Neutrophil (primary cell): ENCODE results near the gene SSBP3.

Experiments
- H3K27ac ChIP-seq: fragments of 200-600 bp; sonication (generic); 2 replicates; pipeline ENCODE4 v1.5.1; 2016; ENCODE audit warnings: mild to moderate bottlenecking, moderate library complexity
- H3K27me3 ChIP-seq: fragments of 200-600 bp; sonication (generic); 2 replicates; pipeline ENCODE4 v1.6.0; 2016; ENCODE audit warnings: mild to moderate bottlenecking
- H3K36me3 ChIP-seq: fragments of 200-600 bp; sonication (generic); 2 replicates; pipeline ENCODE4 v1.5.1; 2017
- H3K4me1 ChIP-seq, 2 experiments: fragments of 200-600 bp in 1 of 2; sonication (generic) in 1 of 2; 1 replicate in 1 of 2; 2 replicates in 1 of 2; pipeline versions ENCODE4 v1.5.1 to v1.6.1; 2013 to 2016; ENCODE audit warnings: low read depth in 1 of 2, low read length in 1 of 2, mild to moderate bottlenecking in 1 of 2, moderate library complexity in 1 of 2; ENCODE audit not compliant: control insufficient read depth in 1 of 2, insufficient read depth in 1 of 2
- H3K4me3 ChIP-seq, 2 experiments: fragments of 200-600 bp in 1 of 2; sonication (generic) in 1 of 2; 1 replicate in 1 of 2; 2 replicates in 1 of 2; pipeline ENCODE4 v1.5.1; 2013 to 2016; ENCODE audit warnings: low read depth in 1 of 2, low read length in 1 of 2, mild to moderate bottlenecking in 1 of 2, moderate library complexity in 1 of 2
- H3K9me3 ChIP-seq: fragments of 200-600 bp; sonication (generic); 2 replicates; pipeline ENCODE4 v1.5.1; 2016
- CTCF ChIP-seq: fragments of 200-600 bp; sonication (generic); IDR thresholded peaks from 2 replicates; pipeline ENCODE4 v1.5.1; 2016; ENCODE audit warnings: antibody characterized with exemption

Gene SSBP3

GRCh38 chr1:54325284-54325683 lies 80.9 kb downstream of the SSBP3 start:
- no peak for TF ChIP-seq CTCF
- H3K27ac ChIP-seq = no peak overlapping the region
- H3K27me3 ChIP-seq = no peaks in the 10 kb centered on the region

GRCh38 chr1:54324251-54325140 lies 81.7 kb downstream of the SSBP3 start:
- no peaks in the 10 kb centered on the region for H3K36me3 ChIP-seq
- H3K4me1 ChIP-seq = no peaks in the 10 kb centered on the region
- H3K27ac ChIP-seq = no peak overlapping the region
- no peaks in the 10 kb centered on the region for H3K27me3 ChIP-seq
- TF ChIP-seq CTCF = no peak
- no peaks in the 10 kb centered on the region for H3K9me3 ChIP-seq
- H3K4me3 ChIP-seq = no peak overlapping the region

More at GRCh38 chr1:54325284-54325683, 80.9 kb downstream of the SSBP3 start:
- Histone ChIP-seq H3K4me3 (no peak overlapping the region), H3K9me3 (no peaks in the 10 kb centered on the region), H3K4me1 (no peaks in the 10 kb centered on the region), H3K36me3 (no peaks in the 10 kb centered on the region)

DNA sequence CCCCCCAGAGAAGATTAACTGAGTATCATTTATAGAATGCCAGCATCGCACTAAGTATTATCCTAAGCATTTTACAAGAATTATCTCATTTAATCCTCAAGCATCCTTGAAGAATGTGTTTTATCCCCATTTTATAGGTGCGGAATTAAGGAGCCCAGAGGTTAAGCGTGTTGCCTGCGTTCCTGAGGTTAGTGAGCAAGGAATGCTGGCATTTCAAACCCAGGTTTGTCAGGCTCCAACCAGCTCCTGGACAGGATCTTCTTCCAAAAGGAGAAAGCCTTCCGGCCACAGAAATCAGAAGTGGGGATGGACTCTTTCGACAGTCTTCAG lies 82.3 kb downstream of the SSBP3 start:
- no peaks in the 10 kb centered on the region for H3K4me1 ChIP-seq
- no peak for TF ChIP-seq CTCF
- no peak overlapping the region for H3K4me3 ChIP-seq
- no peaks in the 10 kb centered on the region for H3K27me3 ChIP-seq
- H3K36me3 ChIP-seq = no peaks in the 10 kb centered on the region
- H3K27ac ChIP-seq = no peak overlapping the region
- H3K9me3 ChIP-seq = no peaks in the 10 kb centered on the region

GRCh38 chr1:54323324-54323739 lies 82.9 kb downstream of the SSBP3 start:
- H3K9me3 ChIP-seq = no peaks in the 10 kb centered on the region
- no peaks in the 10 kb centered on the region for H3K36me3 ChIP-seq
- H3K4me1 ChIP-seq = no peaks in the 10 kb centered on the region
- no peak for TF ChIP-seq CTCF
- H3K27me3 ChIP-seq = no peaks in the 10 kb centered on the region
- no peak overlapping the region for H3K4me3 ChIP-seq
- H3K27ac ChIP-seq = no peak overlapping the region

GRCh38 chr1:54318246-54318814 lies 87.9 kb downstream of the SSBP3 start:
- H3K36me3 ChIP-seq = no peaks in the 10 kb centered on the region
- no peak for TF ChIP-seq CTCF
- no peak overlapping the region for H3K27ac ChIP-seq
- H3K4me1 ChIP-seq = no peaks in the 10 kb centered on the region
- H3K27me3 ChIP-seq = no peaks in the 10 kb centered on the region
- H3K9me3 ChIP-seq = no peaks in the 10 kb centered on the region
- no peak overlapping the region for H3K4me3 ChIP-seq
